ENCODE data around the gene WHRN. TPM values are rescaled to one million over a fixed set of nuclear protein-coding genes. Genes with fewer than 3 reads are reported as not detected.

The WHRN gene
- total and polyA plus RNA-seq, 2 of the 13 experiments (the other 11 are each of a cell fraction or from before 2014, with no cell fraction given), result 2.3 to 5.3 TPM

DNA sequence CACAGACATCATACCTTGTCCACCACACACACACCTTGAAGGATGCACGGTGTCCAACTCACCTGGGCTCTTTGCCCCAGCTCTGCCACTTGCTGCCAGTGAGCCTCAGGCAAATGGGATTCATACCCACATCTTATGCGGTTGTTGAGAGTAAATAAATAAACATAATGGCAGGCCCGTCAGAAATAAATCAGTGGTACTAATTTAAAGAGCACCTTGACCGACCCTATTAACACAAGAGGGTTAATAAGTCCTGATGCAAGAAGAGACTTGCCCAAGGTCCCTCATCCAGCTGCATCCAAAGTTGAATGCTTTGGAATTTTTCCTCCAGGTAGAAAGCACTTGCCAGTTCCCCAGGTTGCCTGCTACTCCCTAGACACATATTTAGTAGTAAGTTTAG is 105.9 kb downstream of the WHRN start:
- no peak overlapping the region for H3K9ac ChIP-seq (ENCODE audit: insufficient read depth, low read depth, low read length)
- in situ Hi-C loops (cut with HindIII; ENCODE audit: extremely low pct_ligation_motif_present, low pct_unique_long_range_greater_than_20kb), result no loop called here
- intact Hi-C loops (cut with micrococcal nuclease; ENCODE audit: unreplicated experiment), result no loop called here
- no peaks in the 10 kb centered on the region for H3K9me3 ChIP-seq (ENCODE audit: low read length)
- CTCF ChIA-PET (ENCODE audit: low intra/inter-chr PET ratio, low total read pairs), result no interaction called here
- POLR2A ChIA-PET, result interaction anchor here (1.8 kb wide), 1 partner anchor 103 kb away, joined by 5 read pairs; no protein-coding TSS in a partner anchor
- H4K20me1 ChIP-seq (ENCODE audit: insufficient read depth, low read length), result no peaks in the 10 kb centered on the region
- no peaks in the 10 kb centered on the region for H3K27me3 ChIP-seq (ENCODE audit: control insufficient read depth in 1 of 2, insufficient read depth in 2 of 2, low read length in 2 of 2)
- no peak overlapping the region for H3K4me2 ChIP-seq (ENCODE audit: low read depth, low read length)
- 63% methylated on average over 4 of the region's 4 CpGs for WGBS (ENCODE audit: low lambda C conversion rate)
- H3K79me2 ChIP-seq (ENCODE audit: insufficient read depth, low read length), result no peaks in the 10 kb centered on the region
- H3K4me1 ChIP-seq (ENCODE audit: insufficient read depth, low read length), result peaks cover 53% of the 10 kb centered on the region
- no peak for ATAC-seq
- TF ChIP-seq BHLHE40 (IDR thresholded peaks at IDR 0.05; ENCODE audit: low read length), result no peak
- TF ChIP-seq ZNF207 (IDR thresholded peaks at IDR 0.05; ENCODE audit: borderline replicate concordance), result no peak
- TF ChIP-seq ZFP62 (CRISPR knock-in tag; IDR thresholded peaks at IDR 0.05), result no peak
- TF ChIP-seq, protein P1, sequence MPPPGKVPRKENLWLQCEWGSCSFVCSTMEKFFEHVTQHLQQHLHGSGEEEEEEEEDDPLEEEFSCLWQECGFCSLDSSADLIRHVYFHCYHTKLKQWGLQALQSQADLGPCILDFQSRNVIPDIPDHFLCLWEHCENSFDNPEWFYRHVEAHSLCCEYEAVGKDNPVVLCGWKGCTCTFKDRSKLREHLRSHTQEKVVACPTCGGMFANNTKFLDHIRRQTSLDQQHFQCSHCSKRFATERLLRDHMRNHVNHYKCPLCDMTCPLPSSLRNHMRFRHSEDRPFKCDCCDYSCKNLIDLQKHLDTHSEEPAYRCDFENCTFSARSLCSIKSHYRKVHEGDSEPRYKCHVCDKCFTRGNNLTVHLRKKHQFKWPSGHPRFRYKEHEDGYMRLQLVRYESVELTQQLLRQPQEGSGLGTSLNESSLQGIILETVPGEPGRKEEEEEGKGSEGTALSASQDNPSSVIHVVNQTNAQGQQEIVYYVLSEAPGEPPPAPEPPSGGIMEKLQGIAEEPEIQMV (CRISPR knock-in tag; IDR thresholded peaks at IDR 0.05; ENCODE audit: low read depth), result no peak
- no peak for TF ChIP-seq ZNF766 (CRISPR knock-in tag; IDR thresholded peaks at IDR 0.05; ENCODE audit: borderline replicate concordance)
- no peak for TF ChIP-seq FOXJ3 (CRISPR knock-in tag; IDR thresholded peaks at IDR 0.05; ENCODE audit: borderline replicate concordance)
- TF ChIP-seq ZNF484 (CRISPR knock-in tag; IDR thresholded peaks at IDR 0.05; ENCODE audit: borderline replicate concordance, low read depth), result no peak
- no peak for TF ChIP-seq ZNF761 (CRISPR knock-in tag; conservative IDR thresholded peaks at IDR 0.05)
- TF ChIP-seq, protein P2, sequence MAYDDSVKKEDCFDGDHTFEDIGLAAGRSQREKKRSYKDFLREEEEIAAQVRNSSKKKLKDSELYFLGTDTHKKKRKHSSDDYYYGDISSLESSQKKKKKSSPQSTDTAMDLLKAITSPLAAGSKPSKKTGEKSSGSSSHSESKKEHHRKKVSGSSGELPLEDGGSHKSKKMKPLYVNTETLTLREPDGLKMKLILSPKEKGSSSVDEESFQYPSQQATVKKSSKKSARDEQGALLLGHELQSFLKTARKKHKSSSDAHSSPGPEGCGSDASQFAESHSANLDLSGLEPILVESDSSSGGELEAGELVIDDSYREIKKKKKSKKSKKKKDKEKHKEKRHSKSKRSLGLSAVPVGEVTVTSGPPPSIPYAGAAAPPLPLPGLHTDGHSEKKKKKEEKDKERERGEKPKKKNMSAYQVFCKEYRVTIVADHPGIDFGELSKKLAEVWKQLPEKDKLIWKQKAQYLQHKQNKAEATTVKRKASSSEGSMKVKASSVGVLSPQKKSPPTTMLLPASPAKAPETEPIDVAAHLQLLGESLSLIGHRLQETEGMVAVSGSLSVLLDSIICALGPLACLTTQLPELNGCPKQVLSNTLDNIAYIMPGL (CRISPR knock-in tag; IDR thresholded peaks at IDR 0.05; ENCODE audit: borderline replicate concordance in 1 of 2, low read depth in 1 of 2), result no peak
- no peak for TF ChIP-seq RBFOX2 (IDR thresholded peaks at IDR 0.05; ENCODE audit: low read depth, low read length)
- TF ChIP-seq, protein P3, sequence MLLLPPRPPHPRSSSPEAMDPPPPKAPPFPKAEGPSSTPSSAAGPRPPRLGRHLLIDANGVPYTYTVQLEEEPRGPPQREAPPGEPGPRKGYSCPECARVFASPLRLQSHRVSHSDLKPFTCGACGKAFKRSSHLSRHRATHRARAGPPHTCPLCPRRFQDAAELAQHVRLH (CRISPR knock-in tag; IDR thresholded peaks at IDR 0.05; ENCODE audit: borderline replicate concordance, low read depth), result no peak
- TF ChIP-seq, protein P4, sequence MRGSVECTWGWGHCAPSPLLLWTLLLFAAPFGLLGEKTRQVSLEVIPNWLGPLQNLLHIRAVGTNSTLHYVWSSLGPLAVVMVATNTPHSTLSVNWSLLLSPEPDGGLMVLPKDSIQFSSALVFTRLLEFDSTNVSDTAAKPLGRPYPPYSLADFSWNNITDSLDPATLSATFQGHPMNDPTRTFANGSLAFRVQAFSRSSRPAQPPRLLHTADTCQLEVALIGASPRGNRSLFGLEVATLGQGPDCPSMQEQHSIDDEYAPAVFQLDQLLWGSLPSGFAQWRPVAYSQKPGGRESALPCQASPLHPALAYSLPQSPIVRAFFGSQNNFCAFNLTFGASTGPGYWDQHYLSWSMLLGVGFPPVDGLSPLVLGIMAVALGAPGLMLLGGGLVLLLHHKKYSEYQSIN (CRISPR knock-in tag; IDR thresholded peaks at IDR 0.05; ENCODE audit: borderline replicate concordance), result no peak
- no peak for TF ChIP-seq ZNF605 (CRISPR knock-in tag; IDR thresholded peaks at IDR 0.05)
- TF ChIP-seq WIZ (CRISPR knock-in tag; IDR thresholded peaks at IDR 0.05), result no peak
- FAIRE-seq, result no peak
- H2AFZ ChIP-seq (ENCODE audit: low read length), result no peak overlapping the region
- no peak overlapping the region for H3K4me3 ChIP-seq (replicated peaks in 1 of 3; ENCODE audit: insufficient read depth in 1 of 3, low read depth in 2 of 3, low read length in 3 of 3)
- no peaks in the 10 kb centered on the region for H3K36me3 ChIP-seq (replicated peaks in 1 of 2; ENCODE audit: control insufficient read depth in 1 of 2, insufficient read depth in 2 of 2, low read length in 2 of 2)
- H3K27ac ChIP-seq (ENCODE audit: extremely low read length, insufficient read depth, low read length), result no peak overlapping the region
- no peak for DNase-seq (ENCODE audit: low spot score)
- no TSS peak for BruUV-seq (replicated peaks)

Measured in HepG2 (cell line).